GM13977 (cell line): ENCODE data around the gene PEAK1.

Experiments
- DNase-seq: peaks from one replicate; pipeline ENCODE4 v3.0.0; 2012; ENCODE audit warnings: low spot score
- CTCF ChIP-seq: IDR thresholded peaks from 2 replicates; pipeline ENCODE4 v1.5.1; 2012; ENCODE audit warnings: mild to moderate bottlenecking, control low read depth; ENCODE audit not compliant: insufficient read depth; ENCODE audit errors: extremely low read depth, missing control alignments
- in situ Hi-C: fragments of 300-500 bp; cut with MboI; formaldehyde crosslinking; loops from one replicate; pipeline ENCODE4 v1.12.0; 2022; ENCODE audit warnings: low sequenced_read_pairs, low pct_unique_long_range_greater_than_20kb, mixed read lengths, inconsistent platforms; ENCODE audit not compliant: unreplicated experiment

Gene PEAK1

GRCh38 chr15:77311020-77311419, 108.9 kb downstream of the PEAK1 start:
- in situ Hi-C loops: no loop called here
- DNase-seq: no peak
- TF ChIP-seq CTCF: no peak

- no peak for TF ChIP-seq CTCF
- in situ Hi-C loops: no loop called here
- DNase-seq: no peak
Measured at GRCh38 chr15:77309392-77309791, 110.5 kb downstream of the PEAK1 start.

- no peak for TF ChIP-seq CTCF
- DNase-seq: no peak
- in situ Hi-C loops: no loop called here
Measured at GRCh38 chr15:77305953-77306352, 114.0 kb downstream of the PEAK1 start.

- in situ Hi-C loops: no loop called here
- DNase-seq: no peak
- no peak for TF ChIP-seq CTCF
Measured at GRCh38 chr15:77296773-77297337, 123.0 kb downstream of the PEAK1 start.

- in situ Hi-C loops: no loop called here
- DNase-seq: no peak
- TF ChIP-seq CTCF: no peak
Measured at GRCh38 chr15:77295446-77295845, 124.5 kb downstream of the PEAK1 start.

GRCh38 chr15:77292969-77293558, 126.8 kb downstream of the PEAK1 start:
- TF ChIP-seq CTCF: no peak
- no peak for DNase-seq
- in situ Hi-C loops: no loop called here
